HG02798 (cell line): ENCODE data around the gene RNF151.
"Not testable (repeated sequence)": the region's sequence is repeated elsewhere in the genome, so short reads cannot be mapped to it uniquely, and the experiment has no call there.

Experiments
- ATAC-seq: cut with Tn5 transposase; IDR thresholded peaks from one replicate; pipeline ENCODE4 v1.9.1; 2021; ENCODE audit warnings: mild to moderate bottlenecking; ENCODE audit not compliant: unreplicated experiment, poor library complexity

Gene RNF151

GRCh38 chr16:1958715-1959268 lies 7.9 kb upstream of the RNF151 start:
- no peak for ATAC-seq

GRCh38 chr16:1959269-1960039 lies 7.2 kb upstream of the RNF151 start, which contains the start of gene NDUFB10:
NDUFB10 (plus strand) TSS chr16:1959538; CDS start chr16:1959625, 87 bp downstream.
- ATAC-seq = peak; percentile 81

DNA sequence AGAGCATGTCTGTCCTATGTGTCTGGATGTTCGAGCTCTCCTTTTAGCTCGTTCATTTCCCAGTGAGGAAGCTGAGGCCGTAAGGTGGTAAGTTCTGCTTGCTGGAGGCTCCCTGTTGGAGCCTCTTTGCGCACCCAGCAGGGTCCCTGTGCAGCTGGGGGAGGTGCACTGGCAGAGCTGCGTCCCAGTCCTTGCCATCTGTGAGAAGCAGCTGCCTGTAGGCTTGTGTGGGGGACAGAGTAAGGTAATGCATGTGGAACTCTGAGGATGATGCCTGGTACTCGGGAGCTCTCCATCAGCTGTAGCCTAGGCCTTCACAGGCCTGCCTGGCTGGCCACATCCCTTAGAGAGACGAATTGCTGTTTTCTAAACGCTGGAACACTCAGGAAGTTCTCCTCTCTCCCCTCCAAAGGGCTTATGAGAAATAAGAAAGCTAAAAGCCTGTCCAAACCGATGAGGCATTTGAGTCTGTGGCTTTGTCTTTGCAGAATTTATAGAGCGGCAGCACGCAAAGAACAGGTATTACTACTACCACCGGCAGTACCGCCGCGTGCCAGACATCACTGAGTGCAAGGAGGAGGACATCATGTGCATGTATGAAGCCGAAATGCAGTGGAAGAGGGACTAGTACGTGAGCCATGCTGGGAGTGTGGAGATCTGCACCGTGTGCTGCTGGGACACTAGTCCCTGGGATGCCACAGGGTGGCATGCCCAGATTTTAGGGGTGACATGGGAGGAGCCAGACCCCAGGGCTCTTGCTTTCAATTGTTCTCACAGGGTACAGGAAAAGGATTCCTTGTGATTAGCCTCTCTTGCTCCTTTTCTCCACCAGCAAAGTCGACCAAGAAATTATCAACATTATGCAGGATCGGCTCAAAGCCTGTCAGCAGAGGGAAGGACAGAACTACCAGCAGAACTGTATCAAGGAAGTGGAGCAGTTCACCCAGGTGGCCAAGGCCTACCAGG lies 5.7 kb upstream of the RNF151 start:
- no peak for ATAC-seq

GRCh38 chr16:1961651-1962067 lies 5.0 kb upstream of the RNF151 start:
- no peak for ATAC-seq

GRCh38 chr16:1962161-1963153 lies 4.2 kb upstream of the RNF151 start:
- ATAC-seq = not testable (repeated sequence)

DNA sequence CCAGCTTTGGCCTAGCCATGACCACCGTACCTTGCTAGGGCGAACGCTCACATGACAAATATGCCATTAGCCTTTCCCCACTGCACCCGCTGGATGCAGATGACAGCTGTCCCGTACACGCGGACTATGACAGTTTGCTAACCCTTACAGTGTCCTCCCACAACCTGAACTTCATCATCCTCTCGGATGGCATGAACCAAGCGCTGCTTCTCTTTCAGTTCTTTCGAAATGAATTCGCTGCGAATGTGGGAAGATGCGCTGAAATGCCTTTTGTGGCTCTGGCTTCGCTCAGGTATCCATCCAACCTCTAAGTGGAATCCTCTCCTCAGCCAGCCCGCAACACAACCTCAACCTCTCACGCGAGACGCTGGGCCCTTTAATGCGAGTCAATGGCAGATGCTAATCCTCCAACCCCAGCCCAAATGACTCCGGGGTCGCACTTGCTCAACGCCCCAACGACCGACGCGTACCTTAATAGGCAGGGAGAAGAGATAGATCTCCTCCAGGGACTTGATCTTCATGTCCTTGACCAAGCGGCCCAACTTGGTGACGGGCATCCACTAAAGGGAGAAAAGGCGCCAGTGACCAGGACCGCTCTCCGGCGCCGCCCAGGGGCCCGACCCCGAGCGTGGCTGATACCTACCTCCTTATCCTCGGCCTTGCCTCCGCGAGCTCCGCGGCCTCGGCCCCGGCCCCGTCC lies 2.7 kb upstream of the RNF151 start:
- ATAC-seq = peak; percentile 11

GRCh38 chr16:1964506-1965395 lies 1.9 kb upstream of the RNF151 start, which contains the start of gene RPS2:
RPS2 (minus strand) TSS chr16:1964826; CDS start chr16:1964625, 201 bp downstream.
- peak; percentile 89 for ATAC-seq

DNA sequence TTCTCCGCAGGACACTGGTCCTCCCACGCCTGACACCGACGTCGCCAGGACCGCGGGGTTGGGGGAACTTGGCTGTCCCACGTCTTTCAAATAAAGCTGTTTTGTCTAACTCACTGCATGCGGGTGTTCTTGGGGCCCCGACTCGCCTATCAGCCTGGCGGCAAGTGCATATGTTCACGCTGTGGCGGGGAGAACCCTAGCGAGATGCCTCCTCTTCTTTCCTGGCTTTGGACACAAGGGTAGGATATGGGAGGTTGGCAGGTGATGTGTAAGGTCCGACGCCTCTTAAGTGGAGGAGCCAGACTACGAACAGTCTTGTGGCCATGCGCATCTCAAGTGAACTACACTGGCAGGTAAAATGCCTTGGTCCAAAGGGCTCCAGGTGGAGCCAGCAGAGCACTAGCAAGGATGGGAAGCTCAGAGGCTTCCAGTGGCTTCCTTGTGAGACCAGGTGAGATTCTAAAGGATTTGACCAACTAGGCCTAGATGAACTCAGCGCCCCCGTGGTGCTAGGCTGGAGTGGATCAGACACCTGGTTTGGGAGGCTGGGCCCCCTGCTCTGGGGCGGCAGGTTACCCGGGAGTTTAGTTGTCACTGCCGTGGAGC lies 1.2 kb upstream of the RNF151 start:
- no peak for ATAC-seq

DNA sequence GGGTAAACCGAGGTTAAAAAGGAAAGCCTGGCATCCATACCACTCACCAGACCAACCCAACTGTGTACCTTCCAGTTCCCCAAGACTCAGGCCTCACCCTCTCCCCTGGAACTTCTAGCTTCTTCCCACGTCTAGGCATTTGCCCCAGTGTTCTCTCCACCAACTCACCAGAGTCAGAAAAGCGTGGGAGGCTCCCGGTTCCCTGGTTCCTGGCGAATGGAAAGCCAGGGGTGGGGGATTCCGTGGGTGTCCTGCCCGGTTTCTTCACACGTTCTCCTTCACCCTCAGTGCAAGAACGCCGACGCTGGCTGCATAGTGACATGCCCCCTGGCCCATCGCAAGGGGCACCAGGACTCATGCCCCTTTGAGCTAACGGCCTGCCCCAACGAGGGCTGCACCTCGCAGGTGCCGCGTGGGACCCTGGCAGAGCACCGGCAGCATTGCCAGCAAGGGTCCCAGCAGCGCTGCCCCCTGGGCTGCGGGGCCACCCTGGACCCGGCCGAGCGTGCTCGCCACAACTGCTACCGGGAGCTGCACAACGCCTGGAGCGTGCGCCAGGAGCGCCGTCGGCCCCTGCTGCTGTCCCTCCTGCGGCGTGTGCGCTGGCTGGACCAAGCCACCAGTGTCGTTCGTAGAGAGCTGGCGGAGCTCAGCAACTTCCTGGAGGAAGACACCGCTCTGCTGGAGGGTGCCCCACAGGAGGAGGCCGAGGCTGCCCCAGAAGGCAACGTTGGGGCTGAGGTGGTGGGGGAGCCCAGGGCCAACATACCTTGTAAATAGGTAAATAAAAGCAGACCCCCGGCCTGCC lies 1.7 kb downstream of the RNF151 start:
- ATAC-seq = no peak

GRCh38 chr16:1971796-1972489 lies 5.3 kb downstream of the RNF151 start, which contains the start of gene TBL3:
TBL3 (plus strand) TSS chr16:1972053; CDS start chr16:1972165, 112 bp downstream.
- ATAC-seq = peak; percentile 91

DNA sequence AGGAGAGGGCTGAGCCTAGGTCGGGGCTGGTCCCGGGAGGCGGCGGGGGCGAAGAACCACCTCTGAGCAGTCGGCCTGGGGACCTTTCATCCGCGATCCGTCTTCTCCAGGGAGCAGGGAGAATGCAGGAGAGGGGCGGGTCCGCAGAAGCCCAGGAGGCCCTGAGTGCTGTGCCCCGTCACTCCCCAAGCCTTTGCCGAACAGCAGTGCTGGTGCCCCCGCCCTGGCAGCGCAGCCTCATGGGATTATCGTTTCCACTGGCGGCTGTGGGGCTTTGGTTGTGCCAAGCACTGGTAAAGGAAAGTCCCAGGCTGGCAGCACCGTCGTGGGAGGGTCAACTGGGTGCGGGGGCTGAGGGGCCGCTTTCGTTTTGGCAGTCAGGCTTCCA lies 5.8 kb downstream of the RNF151 start:
- ATAC-seq = no peak

GRCh38 chr16:1973461-1974156 lies 7.0 kb downstream of the RNF151 start:
- ATAC-seq = no peak

DNA sequence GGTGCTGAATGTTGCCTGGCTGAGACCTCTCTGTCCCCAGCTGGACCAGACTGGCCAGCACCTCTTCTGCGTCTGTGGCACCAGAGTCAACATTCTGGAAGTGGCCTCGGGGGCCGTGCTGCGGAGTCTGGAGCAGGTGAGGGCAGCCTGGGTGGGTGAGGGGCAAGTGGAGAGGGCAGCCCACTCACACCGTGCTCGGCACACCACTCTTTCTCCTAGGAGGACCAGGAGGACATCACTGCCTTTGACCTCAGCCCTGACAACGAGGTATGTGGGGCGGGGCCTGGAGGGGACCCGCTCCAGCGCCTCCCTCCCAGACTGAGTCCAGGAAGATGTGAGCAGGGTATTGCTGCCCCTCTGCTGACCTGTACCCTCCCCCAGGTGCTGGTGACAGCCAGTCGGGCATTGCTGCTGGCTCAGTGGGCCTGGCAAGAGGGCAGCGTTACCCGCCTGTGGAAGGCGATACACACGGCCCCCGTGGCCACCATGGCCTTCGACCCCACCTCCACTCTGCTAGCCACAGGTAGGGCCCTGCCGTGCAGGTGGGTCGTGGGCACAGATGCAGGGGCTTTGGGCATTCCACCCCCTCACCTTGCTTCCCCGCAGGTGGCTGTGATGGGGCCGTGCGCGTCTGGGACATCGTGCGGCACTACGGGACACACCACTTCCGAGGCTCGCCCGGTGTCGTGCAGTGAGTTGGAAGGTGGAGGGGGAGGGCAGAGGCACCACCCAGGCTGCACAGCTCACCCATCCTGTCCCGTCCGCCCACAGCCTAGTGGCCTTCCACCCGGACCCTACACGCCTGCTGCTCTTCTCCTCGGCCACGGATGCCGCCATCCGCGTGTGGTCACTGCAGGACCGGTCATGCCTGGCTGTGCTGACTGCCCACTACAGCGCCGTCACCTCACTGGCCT lies 7.8 kb downstream of the RNF151 start:
- no peak for ATAC-seq

DNA sequence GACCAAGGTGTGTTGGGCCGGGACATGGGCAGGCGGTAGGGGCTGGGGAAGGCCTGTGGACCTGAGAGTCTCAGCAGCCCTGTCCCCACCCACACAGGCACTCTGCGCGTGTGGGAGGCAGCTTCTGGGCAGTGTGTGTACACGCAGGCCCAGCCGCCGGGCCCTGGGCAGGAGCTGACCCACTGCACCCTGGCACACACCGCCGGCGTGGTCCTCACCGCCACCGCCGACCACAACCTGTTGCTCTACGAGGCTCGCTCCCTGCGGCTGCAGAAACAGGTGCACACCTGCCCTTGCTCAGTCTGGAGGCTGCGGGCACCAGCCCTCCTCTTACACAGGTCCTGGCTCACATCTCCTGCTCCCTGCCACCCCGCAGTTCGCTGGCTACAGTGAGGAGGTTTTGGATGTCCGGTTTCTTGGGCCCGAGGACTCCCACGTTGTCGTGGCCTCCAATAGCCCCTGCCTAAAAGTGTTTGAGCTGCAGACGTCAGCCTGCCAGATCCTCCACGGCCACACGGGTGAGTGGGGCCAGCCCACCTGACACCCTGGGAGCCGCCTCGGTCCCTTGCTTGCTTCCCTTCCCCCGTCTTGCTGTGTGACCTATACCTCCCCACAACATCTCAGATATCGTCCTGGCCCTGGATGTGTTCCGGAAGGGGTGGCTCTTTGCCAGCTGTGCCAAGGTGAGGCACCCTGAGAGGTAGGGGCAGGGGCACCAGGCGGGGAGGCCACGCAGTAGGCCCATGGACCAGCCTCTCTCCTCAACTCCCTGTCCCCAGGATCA lies 9.0 kb downstream of the RNF151 start:
- ATAC-seq = no peak
